DOHH2 (cell line): ENCODE data around the gene PPFIA3.

Experiments used
- H3F3A ChIP-seq: fragments of 200-600 bp; sonication (generic), shearing (Covaris generic); 2 replicates; pipeline ENCODE4 v1.6.0; 2016; ENCODE audit warnings: antibody characterized with exemption, mild to moderate bottlenecking; ENCODE audit not compliant: control insufficient read depth, insufficient read depth
- H3K27ac ChIP-seq: fragments of 200-600 bp; sonication (generic); 2 replicates; pipeline ENCODE4 v1.5.1; 2014; ENCODE audit warnings: low read depth, mild to moderate bottlenecking, low read length, moderate library complexity
- H3K27me3 ChIP-seq: fragments of 200-600 bp; sonication (generic); 2 replicates; pipeline ENCODE4 v1.6.1; 2014; ENCODE audit warnings: mild to moderate bottlenecking, low read length, mixed read lengths; ENCODE audit not compliant: control insufficient read depth
- H3K36me3 ChIP-seq: fragments of 200-600 bp; sonication (generic); 2 replicates; pipeline ENCODE4 v1.6.1; 2014; ENCODE audit warnings: mild to moderate bottlenecking, low read length, moderate library complexity, mixed read lengths; ENCODE audit not compliant: control insufficient read depth
- H3K4me1 ChIP-seq: fragments of 200-600 bp; sonication (generic); 2 replicates; pipeline ENCODE4 v1.6.1; 2014; ENCODE audit warnings: mild to moderate bottlenecking, low read length, mixed read lengths; ENCODE audit not compliant: control insufficient read depth
- H3K4me2 ChIP-seq: fragments of 200-600 bp; sonication (generic); 2 replicates; pipeline ENCODE4 v1.6.0; 2014; ENCODE audit warnings: mild to moderate bottlenecking, low read length, moderate library complexity
- H3K4me3 ChIP-seq: fragments of 200-600 bp; sonication (generic); 2 replicates; pipeline ENCODE4 v1.5.1; 2014; ENCODE audit warnings: mild to moderate bottlenecking, low read length, mixed read lengths
- H3K79me2 ChIP-seq: fragments of 200-600 bp; sonication (generic); 2 replicates; pipeline ENCODE4 v1.6.1; 2014; ENCODE audit warnings: mild to moderate bottlenecking, low read length, mixed read lengths; ENCODE audit not compliant: control insufficient read depth
- H3K9me2 ChIP-seq: fragments of 200-600 bp; sonication (generic); replicated peaks from 2 replicates; pipeline ENCODE4 v1.6.1; 2014; ENCODE audit warnings: mild to moderate bottlenecking, low read length, mixed read lengths; ENCODE audit not compliant: control insufficient read depth
- H3K9me3 ChIP-seq: fragments of 200-600 bp; sonication (generic); 2 replicates; pipeline ENCODE4 v1.6.1; 2014; ENCODE audit warnings: antibody characterized with exemption, low read length, mixed read lengths; ENCODE audit not compliant: control insufficient read depth, insufficient read depth
- H4K20me1 ChIP-seq: fragments of 200-600 bp; sonication (generic); 2 replicates; pipeline ENCODE4 v1.6.0; 2014; ENCODE audit warnings: low read depth, mild to moderate bottlenecking, antibody characterized with exemption, low read length, moderate library complexity; ENCODE audit not compliant: control insufficient read depth, insufficient read depth
- EZH2phosphoT487 ChIP-seq: fragments of 200-600 bp; sonication (generic); IDR thresholded peaks from 2 replicates; pipeline ENCODE4 v1.6.1; 2017; ENCODE audit warnings: borderline replicate concordance, mild to moderate bottlenecking, antibody characterized with exemption, low read length, moderate library complexity, mixed read lengths
- TF ChIP-seq, protein P1 (sequence below): fragments of 200-600 bp; sonication (generic); IDR thresholded peaks from one replicate; pipeline ENCODE4 v1.5.1; 2014; ENCODE audit warnings: antibody characterized with exemption, mild to moderate bottlenecking, low read depth, low read length; ENCODE audit not compliant: poor library complexity, severe bottlenecking

Gene PPFIA3

GRCh38 chr19:49200238-49200862 lies 81.0 kb downstream of the PPFIA3 start:
- Histone ChIP-seq H4K20me1 (no peaks in the 10 kb centered on the region), H3K4me2 (no peak overlapping the region), H3K27ac (no peak overlapping the region), H3F3A (peaks cover 6% of the 10 kb centered on the region), H3K9me3 (no peaks in the 10 kb centered on the region), H3K4me3 (no peak overlapping the region), H3K4me1 (peaks cover 16% of the 10 kb centered on the region), H3K9me2 (no peaks in the 10 kb centered on the region), H3K27me3 (no peaks in the 10 kb centered on the region), H3K36me3 (no peaks in the 10 kb centered on the region), H3K79me2 (no peaks in the 10 kb centered on the region)
- TF ChIP-seq, protein P1, sequence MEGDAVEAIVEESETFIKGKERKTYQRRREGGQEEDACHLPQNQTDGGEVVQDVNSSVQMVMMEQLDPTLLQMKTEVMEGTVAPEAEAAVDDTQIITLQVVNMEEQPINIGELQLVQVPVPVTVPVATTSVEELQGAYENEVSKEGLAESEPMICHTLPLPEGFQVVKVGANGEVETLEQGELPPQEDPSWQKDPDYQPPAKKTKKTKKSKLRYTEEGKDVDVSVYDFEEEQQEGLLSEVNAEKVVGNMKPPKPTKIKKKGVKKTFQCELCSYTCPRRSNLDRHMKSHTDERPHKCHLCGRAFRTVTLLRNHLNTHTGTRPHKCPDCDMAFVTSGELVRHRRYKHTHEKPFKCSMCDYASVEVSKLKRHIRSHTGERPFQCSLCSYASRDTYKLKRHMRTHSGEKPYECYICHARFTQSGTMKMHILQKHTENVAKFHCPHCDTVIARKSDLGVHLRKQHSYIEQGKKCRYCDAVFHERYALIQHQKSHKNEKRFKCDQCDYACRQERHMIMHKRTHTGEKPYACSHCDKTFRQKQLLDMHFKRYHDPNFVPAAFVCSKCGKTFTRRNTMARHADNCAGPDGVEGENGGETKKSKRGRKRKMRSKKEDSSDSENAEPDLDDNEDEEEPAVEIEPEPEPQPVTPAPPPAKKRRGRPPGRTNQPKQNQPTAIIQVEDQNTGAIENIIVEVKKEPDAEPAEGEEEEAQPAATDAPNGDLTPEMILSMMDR = peak; percentile 8
- TF ChIP-seq EZH2phosphoT487 = no peak
